WTC11 (cell line): ENCODE data around the gene MICAL3. TPM values are rescaled to one million over a fixed set of nuclear protein-coding genes. Genes with fewer than 3 reads are reported as not detected.

Experiments used
- ATAC-seq: fragments of 200-7000 bp; cut with Tn5 transposase; 2 replicates; pipeline ENCODE4 v1.10.0; 2021; ENCODE audit warnings: mild to moderate bottlenecking, moderate library complexity
- CTCF ChIA-PET: fragments of 300-600 bp; sonication (Branson Sonifier 250); formaldehyde crosslinking; loops from one replicate; lab custom pipeline; 2021; ENCODE audit warnings: antibody characterized with exemption; lab: Charles Lee
- POLR2A ChIA-PET: fragments of 350-600 bp; sonication (Branson Sonifier 250); formaldehyde crosslinking; loops from one replicate; lab custom pipeline; 2021; ENCODE audit warnings: antibody characterized with exemption; lab: Charles Lee
- DNase-seq: peaks from one replicate; pipeline ENCODE4 v3.0.0; 2021; ENCODE audit warnings: low spot score
- H3K27ac Mint-ChIP-seq: 2 replicates; pipeline ENCODE4 v1.8.0; 2021; ENCODE audit warnings: mixed read lengths
- H3K27me3 Mint-ChIP-seq: 2 replicates; pipeline ENCODE4 v1.8.0; 2021; ENCODE audit warnings: low read depth, mild to moderate bottlenecking, moderate library complexity, mixed read lengths
- H3K36me3 Mint-ChIP-seq: 2 replicates; pipeline ENCODE4 v1.8.0; 2021; ENCODE audit warnings: mixed read lengths
- H3K4me1 Mint-ChIP-seq: 2 replicates; pipeline ENCODE4 v1.8.0; 2022; ENCODE audit warnings: mixed read lengths
- H3K4me3 Mint-ChIP-seq: 2 replicates; pipeline ENCODE4 v1.8.0; 2021; ENCODE audit warnings: mild to moderate bottlenecking, moderate library complexity, mixed read lengths
- H3K9me3 Mint-ChIP-seq: 2 replicates; pipeline ENCODE4 v1.8.0; 2021; ENCODE audit warnings: mixed read lengths
- CBFB ChIP-seq: sonication (generic); formaldehyde crosslinking; IDR thresholded peaks from 2 replicates; pipeline ENCODE4 v1.8.1; 2022; ENCODE audit warnings: mild to moderate bottlenecking, low read depth, missing genetic modification reagents
- CREM ChIP-seq: sonication (generic); formaldehyde crosslinking; IDR thresholded peaks from 2 replicates; pipeline ENCODE4 v1.8.1; 2022; ENCODE audit warnings: mild to moderate bottlenecking, missing genetic modification reagents, moderate library complexity
- FOXK1 ChIP-seq: sonication (generic); formaldehyde crosslinking; IDR thresholded peaks from 2 replicates; pipeline ENCODE4 v1.8.0; 2022; ENCODE audit warnings: mild to moderate bottlenecking, moderate library complexity, missing genetic modification reagents
- GTF2I ChIP-seq: fragments of 250-450 bp; sonication (Bioruptor Pico); conservative IDR thresholded peaks from 2 replicates; pipeline ENCODE4 v1.4.0; 2021; ENCODE audit warnings: mild to moderate bottlenecking
- HMGA2 ChIP-seq: fragments of 250-450 bp; sonication (Bioruptor Pico); IDR thresholded peaks from 2 replicates; pipeline ENCODE4 v1.4.0; 2021; ENCODE audit warnings: mild to moderate bottlenecking, moderate library complexity
- JAZF1 ChIP-seq: fragments of 250-450 bp; sonication (Bioruptor Pico); IDR thresholded peaks from 2 replicates; pipeline ENCODE4 v1.9.0; 2021; ENCODE audit warnings: moderate library complexity, mild to moderate bottlenecking, inconsistent platforms
- JUN ChIP-seq: sonication (generic); formaldehyde crosslinking; IDR thresholded peaks from 2 replicates; pipeline ENCODE4 v1.8.0; 2023; ENCODE audit warnings: mild to moderate bottlenecking, missing genetic modification reagents
- SMAD4 ChIP-seq: sonication (generic); formaldehyde crosslinking; IDR thresholded peaks from 2 replicates; pipeline ENCODE4 v1.8.0; 2022; ENCODE audit warnings: mild to moderate bottlenecking, missing genetic modification reagents
- SP1 ChIP-seq: sonication (generic); formaldehyde crosslinking; conservative IDR thresholded peaks from 2 replicates; pipeline ENCODE4 v1.8.1; 2022; ENCODE audit warnings: missing genetic modification reagents
- TP53 ChIP-seq: sonication (generic); formaldehyde crosslinking; IDR thresholded peaks from 2 replicates; pipeline ENCODE4 v1.8.1; 2023; ENCODE audit warnings: mild to moderate bottlenecking, missing genetic modification reagents
- USF1 ChIP-seq: sonication (generic); formaldehyde crosslinking; IDR thresholded peaks from 2 replicates; pipeline ENCODE4 v1.8.0; 2022; ENCODE audit warnings: mild to moderate bottlenecking, missing genetic modification reagents
- ZBTB21 ChIP-seq: sonication (generic); formaldehyde crosslinking; IDR thresholded peaks from 2 replicates; pipeline ENCODE4 v1.8.1; 2023; ENCODE audit warnings: mild to moderate bottlenecking, missing genetic modification reagents, borderline replicate concordance
- ZNF232 ChIP-seq: sonication (generic); formaldehyde crosslinking; IDR thresholded peaks from 2 replicates; pipeline ENCODE4 v1.8.0; 2022; ENCODE audit warnings: mild to moderate bottlenecking, missing genetic modification reagents
- ZNF396 ChIP-seq: fragments of 250-450 bp; sonication (Bioruptor Pico); IDR thresholded peaks from 2 replicates; pipeline ENCODE4 v1.8.0; 2021; ENCODE audit warnings: mild to moderate bottlenecking, moderate library complexity, borderline replicate concordance
- ZNF671 ChIP-seq: fragments of 250-450 bp; sonication (Bioruptor Pico); IDR thresholded peaks from 2 replicates; pipeline ENCODE4 v1.8.0; 2021; ENCODE audit warnings: mild to moderate bottlenecking
- total RNA-seq: library from RNA; stranded (reverse); gene quantifications from 3 replicates; pipeline ENCODE4 v1.2.3, GENCODE V29; 2021
- TF ChIP-seq, protein P1 (sequence below): sonication (generic); formaldehyde crosslinking; IDR thresholded peaks from 2 replicates; pipeline ENCODE4 v1.8.1; 2022; ENCODE audit warnings: low read depth, mild to moderate bottlenecking, moderate library complexity, missing genetic modification reagents, borderline replicate concordance
- TF ChIP-seq, protein P2 (sequence below): fragments of 250-450 bp; sonication (Bioruptor Pico); IDR thresholded peaks from 2 replicates; pipeline ENCODE4 v2.1.2; 2022; ENCODE audit warnings: mild to moderate bottlenecking, moderate library complexity
- TF ChIP-seq, protein P3 (sequence below): sonication (generic); formaldehyde crosslinking; conservative IDR thresholded peaks from 2 replicates; pipeline ENCODE4 v1.8.1; 2023; ENCODE audit warnings: mild to moderate bottlenecking, low read depth, missing genetic modification reagents, moderate library complexity
- TF ChIP-seq, protein P4 (sequence below): sonication (generic); formaldehyde crosslinking; conservative IDR thresholded peaks from 2 replicates; pipeline ENCODE4 v1.8.1; 2022; ENCODE audit warnings: mild to moderate bottlenecking, missing genetic modification reagents
- TF ChIP-seq, protein P5 (sequence below): sonication (generic); formaldehyde crosslinking; IDR thresholded peaks from 2 replicates; pipeline ENCODE4 v1.8.1; 2023; ENCODE audit warnings: mild to moderate bottlenecking, moderate library complexity, missing genetic modification reagents
- TF ChIP-seq, protein P6 (sequence below): fragments of 200-600 bp; IDR thresholded peaks from 2 replicates; pipeline ENCODE4 v1.8.0; 2022; ENCODE audit warnings: antibody characterized with exemption
- TF ChIP-seq, protein P7 (sequence below): sonication (generic); formaldehyde crosslinking; IDR thresholded peaks from 2 replicates; pipeline ENCODE4 v1.8.0; 2023; ENCODE audit warnings: mild to moderate bottlenecking, missing genetic modification reagents

The MICAL3 gene
- total RNA-seq, 1 experiment from 2014 or later: 41.2 TPM

GRCh38 chr22:17783773-17784480 is 240.4 kb downstream of the MICAL3 start:
- CTCF ChIA-PET: interaction anchor here (1.2 to 7.2 kb wide), 8 partner anchors 12 to 305 kb away, joined by 3 to 302 read pairs (median 22); partner anchors contain the start of gene BID
- TF ChIP-seq, protein P1, sequence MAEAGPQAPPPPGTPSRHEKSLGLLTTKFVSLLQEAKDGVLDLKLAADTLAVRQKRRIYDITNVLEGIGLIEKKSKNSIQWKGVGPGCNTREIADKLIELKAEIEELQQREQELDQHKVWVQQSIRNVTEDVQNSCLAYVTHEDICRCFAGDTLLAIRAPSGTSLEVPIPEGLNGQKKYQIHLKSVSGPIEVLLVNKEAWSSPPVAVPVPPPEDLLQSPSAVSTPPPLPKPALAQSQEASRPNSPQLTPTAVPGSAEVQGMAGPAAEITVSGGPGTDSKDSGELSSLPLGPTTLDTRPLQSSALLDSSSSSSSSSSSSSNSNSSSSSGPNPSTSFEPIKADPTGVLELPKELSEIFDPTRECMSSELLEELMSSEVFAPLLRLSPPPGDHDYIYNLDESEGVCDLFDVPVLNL (CRISPR knock-in tag): no peak
- TF ChIP-seq ZNF232 (CRISPR knock-in tag): no peak
- TF ChIP-seq, protein P2, sequence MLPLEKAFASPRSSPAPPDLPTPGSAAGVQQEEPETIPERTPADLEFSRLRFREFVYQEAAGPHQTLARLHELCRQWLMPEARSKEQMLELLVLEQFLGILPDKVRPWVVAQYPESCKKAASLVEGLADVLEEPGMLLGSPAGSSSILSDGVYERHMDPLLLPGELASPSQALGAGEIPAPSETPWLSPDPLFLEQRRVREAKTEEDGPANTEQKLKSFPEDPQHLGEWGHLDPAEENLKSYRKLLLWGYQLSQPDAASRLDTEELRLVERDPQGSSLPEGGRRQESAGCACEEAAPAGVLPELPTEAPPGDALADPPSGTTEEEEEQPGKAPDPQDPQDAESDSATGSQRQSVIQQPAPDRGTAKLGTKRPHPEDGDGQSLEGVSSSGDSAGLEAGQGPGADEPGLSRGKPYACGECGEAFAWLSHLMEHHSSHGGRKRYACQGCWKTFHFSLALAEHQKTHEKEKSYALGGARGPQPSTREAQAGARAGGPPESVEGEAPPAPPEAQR (CRISPR knock-in tag): no peak
- TF ChIP-seq, protein P3, sequence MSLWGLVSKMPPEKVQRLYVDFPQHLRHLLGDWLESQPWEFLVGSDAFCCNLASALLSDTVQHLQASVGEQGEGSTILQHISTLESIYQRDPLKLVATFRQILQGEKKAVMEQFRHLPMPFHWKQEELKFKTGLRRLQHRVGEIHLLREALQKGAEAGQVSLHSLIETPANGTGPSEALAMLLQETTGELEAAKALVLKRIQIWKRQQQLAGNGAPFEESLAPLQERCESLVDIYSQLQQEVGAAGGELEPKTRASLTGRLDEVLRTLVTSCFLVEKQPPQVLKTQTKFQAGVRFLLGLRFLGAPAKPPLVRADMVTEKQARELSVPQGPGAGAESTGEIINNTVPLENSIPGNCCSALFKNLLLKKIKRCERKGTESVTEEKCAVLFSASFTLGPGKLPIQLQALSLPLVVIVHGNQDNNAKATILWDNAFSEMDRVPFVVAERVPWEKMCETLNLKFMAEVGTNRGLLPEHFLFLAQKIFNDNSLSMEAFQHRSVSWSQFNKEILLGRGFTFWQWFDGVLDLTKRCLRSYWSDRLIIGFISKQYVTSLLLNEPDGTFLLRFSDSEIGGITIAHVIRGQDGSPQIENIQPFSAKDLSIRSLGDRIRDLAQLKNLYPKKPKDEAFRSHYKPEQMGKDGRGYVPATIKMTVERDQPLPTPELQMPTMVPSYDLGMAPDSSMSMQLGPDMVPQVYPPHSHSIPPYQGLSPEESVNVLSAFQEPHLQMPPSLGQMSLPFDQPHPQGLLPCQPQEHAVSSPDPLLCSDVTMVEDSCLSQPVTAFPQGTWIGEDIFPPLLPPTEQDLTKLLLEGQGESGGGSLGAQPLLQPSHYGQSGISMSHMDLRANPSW (CRISPR knock-in tag): no peak
- POLR2A ChIA-PET: interaction anchor here (2.2 kb wide), 1 partner anchor 10 kb away, joined by 13 read pairs; the partner anchor contains the start of gene BID
- H3K4me1 Mint-ChIP-seq: peaks cover 26% of the 10 kb centered on the region
- no peaks in the 10 kb centered on the region for H3K9me3 Mint-ChIP-seq
- DNase-seq: no peak
- H3K4me3 Mint-ChIP-seq: no peak overlapping the region
- H3K36me3 Mint-ChIP-seq: no peaks in the 10 kb centered on the region
- H3K27ac Mint-ChIP-seq: no peak overlapping the region
- no peaks in the 10 kb centered on the region; the same call in 1 of the 2 replicates for H3K27me3 Mint-ChIP-seq
- no peak for ATAC-seq

GRCh38 chr22:17783312-17783711 is 241.0 kb downstream of the MICAL3 start:
- CTCF ChIA-PET: interaction anchor here (6.7 to 7.2 kb wide), 2 partner anchors 12 to 41 kb away, joined by 92 to 302 read pairs; partner anchors contain the start of gene BID
- Mint-ChIP-seq H3K4me1 (peaks cover 26% of the 10 kb centered on the region), H3K9me3 (no peaks in the 10 kb centered on the region), H3K27me3 (no peaks in the 10 kb centered on the region; the same call in 1 of the 2 replicates), H3K36me3 (no peaks in the 10 kb centered on the region), H3K27ac (no peak overlapping the region), H3K4me3 (no peak overlapping the region)
- ATAC-seq (no peak), DNase-seq (no peak)
- POLR2A ChIA-PET: no interaction called here
- no peak for TF ChIP-seq CBFB (CRISPR knock-in tag)
- TF ChIP-seq, protein P4, sequence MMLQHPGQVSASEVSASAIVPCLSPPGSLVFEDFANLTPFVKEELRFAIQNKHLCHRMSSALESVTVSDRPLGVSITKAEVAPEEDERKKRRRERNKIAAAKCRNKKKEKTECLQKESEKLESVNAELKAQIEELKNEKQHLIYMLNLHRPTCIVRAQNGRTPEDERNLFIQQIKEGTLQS (CRISPR knock-in tag): no peak
- TF ChIP-seq TP53 (CRISPR knock-in tag): no peak
- no peak for TF ChIP-seq ZNF671 (CRISPR knock-in tag)
- TF ChIP-seq, protein P5, sequence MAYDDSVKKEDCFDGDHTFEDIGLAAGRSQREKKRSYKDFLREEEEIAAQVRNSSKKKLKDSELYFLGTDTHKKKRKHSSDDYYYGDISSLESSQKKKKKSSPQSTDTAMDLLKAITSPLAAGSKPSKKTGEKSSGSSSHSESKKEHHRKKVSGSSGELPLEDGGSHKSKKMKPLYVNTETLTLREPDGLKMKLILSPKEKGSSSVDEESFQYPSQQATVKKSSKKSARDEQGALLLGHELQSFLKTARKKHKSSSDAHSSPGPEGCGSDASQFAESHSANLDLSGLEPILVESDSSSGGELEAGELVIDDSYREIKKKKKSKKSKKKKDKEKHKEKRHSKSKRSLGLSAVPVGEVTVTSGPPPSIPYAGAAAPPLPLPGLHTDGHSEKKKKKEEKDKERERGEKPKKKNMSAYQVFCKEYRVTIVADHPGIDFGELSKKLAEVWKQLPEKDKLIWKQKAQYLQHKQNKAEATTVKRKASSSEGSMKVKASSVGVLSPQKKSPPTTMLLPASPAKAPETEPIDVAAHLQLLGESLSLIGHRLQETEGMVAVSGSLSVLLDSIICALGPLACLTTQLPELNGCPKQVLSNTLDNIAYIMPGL (CRISPR knock-in tag): no peak
- TF ChIP-seq, protein P6, sequence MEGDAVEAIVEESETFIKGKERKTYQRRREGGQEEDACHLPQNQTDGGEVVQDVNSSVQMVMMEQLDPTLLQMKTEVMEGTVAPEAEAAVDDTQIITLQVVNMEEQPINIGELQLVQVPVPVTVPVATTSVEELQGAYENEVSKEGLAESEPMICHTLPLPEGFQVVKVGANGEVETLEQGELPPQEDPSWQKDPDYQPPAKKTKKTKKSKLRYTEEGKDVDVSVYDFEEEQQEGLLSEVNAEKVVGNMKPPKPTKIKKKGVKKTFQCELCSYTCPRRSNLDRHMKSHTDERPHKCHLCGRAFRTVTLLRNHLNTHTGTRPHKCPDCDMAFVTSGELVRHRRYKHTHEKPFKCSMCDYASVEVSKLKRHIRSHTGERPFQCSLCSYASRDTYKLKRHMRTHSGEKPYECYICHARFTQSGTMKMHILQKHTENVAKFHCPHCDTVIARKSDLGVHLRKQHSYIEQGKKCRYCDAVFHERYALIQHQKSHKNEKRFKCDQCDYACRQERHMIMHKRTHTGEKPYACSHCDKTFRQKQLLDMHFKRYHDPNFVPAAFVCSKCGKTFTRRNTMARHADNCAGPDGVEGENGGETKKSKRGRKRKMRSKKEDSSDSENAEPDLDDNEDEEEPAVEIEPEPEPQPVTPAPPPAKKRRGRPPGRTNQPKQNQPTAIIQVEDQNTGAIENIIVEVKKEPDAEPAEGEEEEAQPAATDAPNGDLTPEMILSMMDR: no peak
- no peak for TF ChIP-seq SP1 (CRISPR knock-in tag)
- no peak for TF ChIP-seq GTF2I
- no peak for TF ChIP-seq CREM (CRISPR knock-in tag)
- no peak for TF ChIP-seq JUN (CRISPR knock-in tag)
- no peak for TF ChIP-seq SMAD4 (CRISPR knock-in tag)
- TF ChIP-seq FOXK1 (CRISPR knock-in tag): no peak
- no peak for TF ChIP-seq ZBTB21 (CRISPR knock-in tag)
- TF ChIP-seq HMGA2: no peak
- TF ChIP-seq, protein P7, sequence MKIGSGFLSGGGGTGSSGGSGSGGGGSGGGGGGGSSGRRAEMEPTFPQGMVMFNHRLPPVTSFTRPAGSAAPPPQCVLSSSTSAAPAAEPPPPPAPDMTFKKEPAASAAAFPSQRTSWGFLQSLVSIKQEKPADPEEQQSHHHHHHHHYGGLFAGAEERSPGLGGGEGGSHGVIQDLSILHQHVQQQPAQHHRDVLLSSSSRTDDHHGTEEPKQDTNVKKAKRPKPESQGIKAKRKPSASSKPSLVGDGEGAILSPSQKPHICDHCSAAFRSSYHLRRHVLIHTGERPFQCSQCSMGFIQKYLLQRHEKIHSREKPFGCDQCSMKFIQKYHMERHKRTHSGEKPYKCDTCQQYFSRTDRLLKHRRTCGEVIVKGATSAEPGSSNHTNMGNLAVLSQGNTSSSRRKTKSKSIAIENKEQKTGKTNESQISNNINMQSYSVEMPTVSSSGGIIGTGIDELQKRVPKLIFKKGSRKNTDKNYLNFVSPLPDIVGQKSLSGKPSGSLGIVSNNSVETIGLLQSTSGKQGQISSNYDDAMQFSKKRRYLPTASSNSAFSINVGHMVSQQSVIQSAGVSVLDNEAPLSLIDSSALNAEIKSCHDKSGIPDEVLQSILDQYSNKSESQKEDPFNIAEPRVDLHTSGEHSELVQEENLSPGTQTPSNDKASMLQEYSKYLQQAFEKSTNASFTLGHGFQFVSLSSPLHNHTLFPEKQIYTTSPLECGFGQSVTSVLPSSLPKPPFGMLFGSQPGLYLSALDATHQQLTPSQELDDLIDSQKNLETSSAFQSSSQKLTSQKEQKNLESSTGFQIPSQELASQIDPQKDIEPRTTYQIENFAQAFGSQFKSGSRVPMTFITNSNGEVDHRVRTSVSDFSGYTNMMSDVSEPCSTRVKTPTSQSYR (CRISPR knock-in tag): no peak
- TF ChIP-seq USF1 (CRISPR knock-in tag): no peak
- TF ChIP-seq JAZF1 (CRISPR knock-in tag): no peak
- TF ChIP-seq ZNF396 (CRISPR knock-in tag): no peak
